ENCODE data around the gene ATP5F1D.

ATP5F1D gene

DNA sequence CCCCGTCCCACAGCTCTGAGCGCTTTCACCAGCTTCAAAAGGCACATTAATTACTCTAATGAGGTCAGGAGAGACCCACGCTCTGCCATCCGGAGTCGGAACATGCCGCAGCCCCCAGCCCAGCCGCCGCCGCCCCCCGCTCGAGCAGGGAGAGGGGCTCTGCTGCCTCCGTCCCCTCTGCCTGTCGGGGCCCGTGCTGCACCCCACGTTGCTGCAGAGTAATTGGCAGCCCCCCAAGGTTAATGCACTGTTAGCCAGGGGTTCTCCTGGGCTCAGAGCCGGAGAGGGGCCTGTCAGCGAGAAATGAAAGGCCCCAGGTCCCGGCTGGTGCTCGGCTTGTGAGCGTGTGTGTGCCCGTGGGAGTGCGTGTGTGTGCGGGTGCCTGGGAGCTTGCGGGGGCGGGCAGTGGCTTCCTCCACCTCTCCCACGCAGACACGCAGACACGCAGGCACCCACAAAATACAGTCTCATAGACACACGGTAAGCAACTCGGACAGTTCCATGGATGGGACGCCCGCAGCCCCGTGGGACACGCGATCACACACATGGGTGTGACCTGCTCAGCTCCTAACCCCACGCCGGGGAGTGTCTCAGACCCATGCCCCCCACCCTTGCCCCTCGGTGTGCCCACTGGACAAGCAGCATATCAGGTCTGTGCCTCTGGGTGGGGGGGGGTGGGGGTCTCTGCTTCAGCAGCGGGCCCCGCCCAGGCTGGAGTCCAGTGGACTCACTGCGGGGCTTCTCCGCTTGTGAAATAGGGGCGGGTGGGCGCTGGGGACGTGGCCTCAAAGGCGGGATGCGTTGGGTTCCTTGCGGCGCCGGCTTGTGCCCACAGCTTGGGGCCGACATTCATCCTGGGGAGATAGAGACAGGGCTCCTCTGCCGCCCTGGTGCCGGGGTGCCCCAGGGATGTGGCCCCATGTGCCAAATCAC is 39.4 kb downstream of the ATP5F1D start:
- Histone ChIP-seq H3K27ac (replicated peaks) (no peak overlapping the region), H3K27me3 (ENCODE audit: insufficient read depth, poor library complexity, severe bottlenecking) (peaks cover 16% of the 10 kb centered on the region), H3K4me3 (replicated peaks; ENCODE audit: insufficient read depth, low read length) (no peak overlapping the region)
- no peak for DNase-seq (ENCODE audit: low read depth in 1 of 2, low spot score in 1 of 2)
- 0 out of 2 replicates have a peak, but pooled peaks have one; percentile 21 for TF ChIP-seq POLR2AphosphoS5 (IDR thresholded peaks at IDR 0.05; ENCODE audit: low read depth)
- TF ChIP-seq GABPA (IDR thresholded peaks at IDR 0.05; ENCODE audit: low read depth) = no peak

DNA sequence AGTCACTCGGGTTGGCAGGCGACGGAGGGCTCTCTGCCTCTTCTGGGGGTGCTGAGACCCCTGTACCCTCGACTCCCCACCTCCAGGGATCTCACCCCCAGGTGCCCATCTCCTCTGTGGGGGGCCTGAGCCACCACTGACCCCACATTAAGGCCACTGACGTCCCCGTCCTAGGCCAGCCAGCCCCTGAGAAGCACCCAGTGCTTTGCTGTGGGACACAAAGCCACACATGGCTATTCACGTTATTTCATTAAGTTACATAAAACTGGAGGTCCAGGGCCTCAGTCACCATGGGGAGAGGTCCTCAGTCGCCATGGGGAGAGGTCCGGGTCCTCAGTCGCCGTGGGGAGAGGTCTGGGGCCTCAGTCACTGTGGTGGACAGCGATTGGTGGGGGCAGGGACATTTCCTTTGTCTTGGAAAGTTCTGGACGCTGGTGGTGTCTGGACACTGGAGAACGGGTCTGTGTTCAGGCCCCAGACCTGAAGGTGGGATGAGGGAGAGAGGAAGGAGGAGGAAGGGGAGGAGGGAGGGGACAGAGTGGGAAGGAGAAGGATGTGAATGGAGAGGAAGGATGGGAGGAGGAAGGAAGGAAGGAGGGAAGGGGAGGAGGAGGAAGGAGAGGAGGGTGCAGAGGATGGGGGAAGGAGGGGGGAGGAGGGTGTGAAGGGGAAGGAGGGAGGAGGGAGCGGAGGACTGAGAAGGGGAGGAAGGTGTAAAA is 40.2 kb downstream of the ATP5F1D start:
- Histone ChIP-seq H3K27me3 (ENCODE audit: insufficient read depth, poor library complexity, severe bottlenecking) (peaks cover 21% of the 10 kb centered on the region), H3K27ac (replicated peaks) (no peak overlapping the region), H3K4me3 (replicated peaks; ENCODE audit: insufficient read depth, low read length) (no peak overlapping the region)
- TF ChIP-seq, protein P1, sequence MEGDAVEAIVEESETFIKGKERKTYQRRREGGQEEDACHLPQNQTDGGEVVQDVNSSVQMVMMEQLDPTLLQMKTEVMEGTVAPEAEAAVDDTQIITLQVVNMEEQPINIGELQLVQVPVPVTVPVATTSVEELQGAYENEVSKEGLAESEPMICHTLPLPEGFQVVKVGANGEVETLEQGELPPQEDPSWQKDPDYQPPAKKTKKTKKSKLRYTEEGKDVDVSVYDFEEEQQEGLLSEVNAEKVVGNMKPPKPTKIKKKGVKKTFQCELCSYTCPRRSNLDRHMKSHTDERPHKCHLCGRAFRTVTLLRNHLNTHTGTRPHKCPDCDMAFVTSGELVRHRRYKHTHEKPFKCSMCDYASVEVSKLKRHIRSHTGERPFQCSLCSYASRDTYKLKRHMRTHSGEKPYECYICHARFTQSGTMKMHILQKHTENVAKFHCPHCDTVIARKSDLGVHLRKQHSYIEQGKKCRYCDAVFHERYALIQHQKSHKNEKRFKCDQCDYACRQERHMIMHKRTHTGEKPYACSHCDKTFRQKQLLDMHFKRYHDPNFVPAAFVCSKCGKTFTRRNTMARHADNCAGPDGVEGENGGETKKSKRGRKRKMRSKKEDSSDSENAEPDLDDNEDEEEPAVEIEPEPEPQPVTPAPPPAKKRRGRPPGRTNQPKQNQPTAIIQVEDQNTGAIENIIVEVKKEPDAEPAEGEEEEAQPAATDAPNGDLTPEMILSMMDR (IDR thresholded peaks at IDR 0.05; ENCODE audit: insufficient read depth, low read length) = no peak
- TF ChIP-seq GABPA (IDR thresholded peaks at IDR 0.05; ENCODE audit: low read depth) (no peak), SPI1 (IDR thresholded peaks at IDR 0.05; ENCODE audit: borderline replicate concordance, low read depth) (no peak), POLR2AphosphoS5 (IDR thresholded peaks at IDR 0.05; ENCODE audit: low read depth) (no peak)
- TF ChIP-seq, protein P2, sequence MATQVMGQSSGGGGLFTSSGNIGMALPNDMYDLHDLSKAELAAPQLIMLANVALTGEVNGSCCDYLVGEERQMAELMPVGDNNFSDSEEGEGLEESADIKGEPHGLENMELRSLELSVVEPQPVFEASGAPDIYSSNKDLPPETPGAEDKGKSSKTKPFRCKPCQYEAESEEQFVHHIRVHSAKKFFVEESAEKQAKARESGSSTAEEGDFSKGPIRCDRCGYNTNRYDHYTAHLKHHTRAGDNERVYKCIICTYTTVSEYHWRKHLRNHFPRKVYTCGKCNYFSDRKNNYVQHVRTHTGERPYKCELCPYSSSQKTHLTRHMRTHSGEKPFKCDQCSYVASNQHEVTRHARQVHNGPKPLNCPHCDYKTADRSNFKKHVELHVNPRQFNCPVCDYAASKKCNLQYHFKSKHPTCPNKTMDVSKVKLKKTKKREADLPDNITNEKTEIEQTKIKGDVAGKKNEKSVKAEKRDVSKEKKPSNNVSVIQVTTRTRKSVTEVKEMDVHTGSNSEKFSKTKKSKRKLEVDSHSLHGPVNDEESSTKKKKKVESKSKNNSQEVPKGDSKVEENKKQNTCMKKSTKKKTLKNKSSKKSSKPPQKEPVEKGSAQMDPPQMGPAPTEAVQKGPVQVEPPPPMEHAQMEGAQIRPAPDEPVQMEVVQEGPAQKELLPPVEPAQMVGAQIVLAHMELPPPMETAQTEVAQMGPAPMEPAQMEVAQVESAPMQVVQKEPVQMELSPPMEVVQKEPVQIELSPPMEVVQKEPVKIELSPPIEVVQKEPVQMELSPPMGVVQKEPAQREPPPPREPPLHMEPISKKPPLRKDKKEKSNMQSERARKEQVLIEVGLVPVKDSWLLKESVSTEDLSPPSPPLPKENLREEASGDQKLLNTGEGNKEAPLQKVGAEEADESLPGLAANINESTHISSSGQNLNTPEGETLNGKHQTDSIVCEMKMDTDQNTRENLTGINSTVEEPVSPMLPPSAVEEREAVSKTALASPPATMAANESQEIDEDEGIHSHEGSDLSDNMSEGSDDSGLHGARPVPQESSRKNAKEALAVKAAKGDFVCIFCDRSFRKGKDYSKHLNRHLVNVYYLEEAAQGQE (IDR thresholded peaks at IDR 0.05; ENCODE audit: insufficient replicate concordance, low read depth) = no peak
- DNase-seq (ENCODE audit: low read depth in 1 of 2, low spot score in 1 of 2) = peak in 1 of 2 experiments; percentile 70

DNA sequence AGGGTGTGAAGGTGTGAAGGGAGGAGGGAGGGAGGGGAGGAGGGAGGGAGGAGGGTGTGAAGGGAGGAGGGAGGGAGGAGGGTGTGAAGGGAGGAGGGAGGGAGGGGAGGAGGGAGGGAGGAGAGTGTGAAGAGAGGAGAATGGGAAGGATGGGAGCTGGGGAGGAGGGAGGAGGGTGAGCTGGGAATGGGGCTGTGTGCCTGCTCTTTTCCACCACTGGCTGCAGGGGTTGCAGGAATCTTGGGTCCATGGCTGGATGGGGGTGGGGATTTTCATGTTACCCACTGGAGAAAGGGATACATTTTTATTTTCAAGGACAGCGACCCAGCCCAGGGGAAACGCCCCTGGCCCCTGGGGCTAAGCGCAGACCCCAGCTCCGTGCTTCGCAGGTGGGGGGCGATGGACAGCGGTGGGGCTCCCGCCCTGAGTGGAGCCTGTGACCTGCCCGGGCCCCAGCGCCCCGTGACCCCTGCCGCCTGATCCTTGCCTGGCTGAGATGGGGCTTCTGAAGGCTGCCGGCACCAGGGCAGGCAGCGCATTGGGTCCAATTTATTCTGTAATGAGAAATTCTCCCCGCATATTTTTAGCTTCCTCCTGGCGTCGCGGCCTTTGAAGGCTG is 41.1 kb downstream of the ATP5F1D start:
- no peak overlapping the region for H3K4me3 ChIP-seq (replicated peaks; ENCODE audit: insufficient read depth, low read length)
- DNase-seq (ENCODE audit: low read depth in 1 of 2, low spot score in 1 of 2) = no peak
- H3K27ac ChIP-seq (replicated peaks) = no peak overlapping the region
- H3K27me3 ChIP-seq (ENCODE audit: insufficient read depth, poor library complexity, severe bottlenecking) = peaks cover 31% of the 10 kb centered on the region
- TF ChIP-seq, protein P1 (IDR thresholded peaks at IDR 0.05; ENCODE audit: insufficient read depth, low read length) = no peak
- no peak for TF ChIP-seq POLR2AphosphoS5 (IDR thresholded peaks at IDR 0.05; ENCODE audit: low read depth)
- TF ChIP-seq, protein P2 (IDR thresholded peaks at IDR 0.05; ENCODE audit: insufficient replicate concordance, low read depth) = no peak

Measured in HL-60 (cell line).